NOMO-1 treated with dmso at 0.1 percent for 144 hours (cell line): ENCODE data around the gene MSMO1.
"Not testable (repeated sequence)": the region's sequence is repeated elsewhere in the genome, so short reads cannot be mapped to it uniquely, and the experiment has no call there.

Experiments
- DNase-seq: peaks from one replicate; lab custom pipeline; 2025; ENCODE audit not compliant: unreplicated experiment; lab: John Stamatoyannopoulos, UW

The MSMO1 gene

GRCh38 chr4:165327211-165328100 is at the start of gene MSMO1:
TSS of gene MSMO1 (plus strand) at chr4:165327669. CDS start at chr4:165333371, 5,702 bp downstream.
- DNase-seq = peak; percentile 97

GRCh38 chr4:165279531-165279930 is 47.9 kb upstream of the MSMO1 start:
- DNase-seq = not testable (repeated sequence)

GRCh38 chr4:165284697-165285096 is 42.8 kb upstream of the MSMO1 start:
- not testable (repeated sequence) for DNase-seq

GRCh38 chr4:165286619-165287340 is 40.7 kb upstream of the MSMO1 start:
- peak; percentile 6 for DNase-seq

- no peak for DNase-seq
Observed at GRCh38 chr4:165288226-165288625, 39.2 kb upstream of the MSMO1 start.

- no peak for DNase-seq
Observed at GRCh38 chr4:165288639-165289422, 38.6 kb upstream of the MSMO1 start.

- no peak for DNase-seq
Observed at GRCh38 chr4:165289423-165289785, 38.1 kb upstream of the MSMO1 start.

- DNase-seq = no peak
Observed at GRCh38 chr4:165293061-165293460, 34.4 kb upstream of the MSMO1 start.

GRCh38 chr4:165293927-165294649 is 33.4 kb upstream of the MSMO1 start:
- no peak for DNase-seq

GRCh38 chr4:165294907-165295306 is 32.6 kb upstream of the MSMO1 start:
- peak; percentile 36 for DNase-seq

- no peak for DNase-seq
Observed at GRCh38 chr4:165297626-165298025, 29.8 kb upstream of the MSMO1 start.

- DNase-seq = peak; percentile 15
Observed at GRCh38 chr4:165299399-165300060, 27.9 kb upstream of the MSMO1 start.

GRCh38 chr4:165301833-165302232 is 25.6 kb upstream of the MSMO1 start:
- DNase-seq = no peak

- DNase-seq = no peak
Observed at GRCh38 chr4:165302658-165303057, 24.8 kb upstream of the MSMO1 start.

- DNase-seq = peak; percentile 19
Observed at GRCh38 chr4:165308166-165308565, 19.3 kb upstream of the MSMO1 start.

GRCh38 chr4:165308606-165309005 is 18.9 kb upstream of the MSMO1 start:
- DNase-seq = no peak

GRCh38 chr4:165309456-165309855 is 18.0 kb upstream of the MSMO1 start:
- no peak for DNase-seq

GRCh38 chr4:165312506-165312905 is 15.0 kb upstream of the MSMO1 start:
- DNase-seq = no peak

GRCh38 chr4:165319030-165319429 is 8.4 kb upstream of the MSMO1 start:
- no peak for DNase-seq

GRCh38 chr4:165319509-165319908 is 8.0 kb upstream of the MSMO1 start:
- DNase-seq = no peak
